HFF-Myc (cell line): ENCODE results near the gene CIT.

Experiments
- DNase-seq: peaks from one replicate; pipeline ENCODE4 v3.0.0-alpha.2; 2011; ENCODE audit warnings: low read depth; ENCODE audit errors: extremely low read depth
- H3K4me3 ChIP-seq: replicated peaks from 2 replicates; pipeline ENCODE4 v1.5.1; 2011; ENCODE audit warnings: low read depth, mild to moderate bottlenecking, control low read depth, low read length
- TF ChIP-seq, protein P1 (sequence below): IDR thresholded peaks from 2 replicates; pipeline ENCODE4 v1.5.1; 2012; ENCODE audit warnings: mild to moderate bottlenecking, low read depth, low read length, control low read depth; ENCODE audit errors: missing control alignments

Gene CIT

DNA sequence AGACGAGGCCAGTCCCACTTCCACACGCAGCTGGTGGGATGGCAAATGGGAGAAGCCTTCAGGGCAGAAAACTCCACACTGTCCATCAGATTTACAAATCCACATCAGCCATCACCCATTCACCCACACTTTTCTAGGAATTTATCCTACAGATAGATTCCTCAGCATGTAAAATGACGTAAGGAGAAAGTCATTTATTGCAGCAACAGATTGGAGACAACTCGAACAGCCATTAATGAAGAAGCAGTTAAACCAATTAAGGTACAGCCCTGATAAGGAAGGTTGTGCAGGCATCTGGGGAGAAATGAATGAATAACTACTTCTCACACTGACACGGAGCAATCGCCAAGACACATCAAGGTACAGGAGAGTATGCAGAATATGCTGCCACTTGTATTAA lies 183.0 kb downstream of the CIT start:
- DNase-seq, result no peak
- TF ChIP-seq, protein P1, sequence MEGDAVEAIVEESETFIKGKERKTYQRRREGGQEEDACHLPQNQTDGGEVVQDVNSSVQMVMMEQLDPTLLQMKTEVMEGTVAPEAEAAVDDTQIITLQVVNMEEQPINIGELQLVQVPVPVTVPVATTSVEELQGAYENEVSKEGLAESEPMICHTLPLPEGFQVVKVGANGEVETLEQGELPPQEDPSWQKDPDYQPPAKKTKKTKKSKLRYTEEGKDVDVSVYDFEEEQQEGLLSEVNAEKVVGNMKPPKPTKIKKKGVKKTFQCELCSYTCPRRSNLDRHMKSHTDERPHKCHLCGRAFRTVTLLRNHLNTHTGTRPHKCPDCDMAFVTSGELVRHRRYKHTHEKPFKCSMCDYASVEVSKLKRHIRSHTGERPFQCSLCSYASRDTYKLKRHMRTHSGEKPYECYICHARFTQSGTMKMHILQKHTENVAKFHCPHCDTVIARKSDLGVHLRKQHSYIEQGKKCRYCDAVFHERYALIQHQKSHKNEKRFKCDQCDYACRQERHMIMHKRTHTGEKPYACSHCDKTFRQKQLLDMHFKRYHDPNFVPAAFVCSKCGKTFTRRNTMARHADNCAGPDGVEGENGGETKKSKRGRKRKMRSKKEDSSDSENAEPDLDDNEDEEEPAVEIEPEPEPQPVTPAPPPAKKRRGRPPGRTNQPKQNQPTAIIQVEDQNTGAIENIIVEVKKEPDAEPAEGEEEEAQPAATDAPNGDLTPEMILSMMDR, result no peak
- H3K4me3 ChIP-seq, result no peak overlapping the region

DNA sequence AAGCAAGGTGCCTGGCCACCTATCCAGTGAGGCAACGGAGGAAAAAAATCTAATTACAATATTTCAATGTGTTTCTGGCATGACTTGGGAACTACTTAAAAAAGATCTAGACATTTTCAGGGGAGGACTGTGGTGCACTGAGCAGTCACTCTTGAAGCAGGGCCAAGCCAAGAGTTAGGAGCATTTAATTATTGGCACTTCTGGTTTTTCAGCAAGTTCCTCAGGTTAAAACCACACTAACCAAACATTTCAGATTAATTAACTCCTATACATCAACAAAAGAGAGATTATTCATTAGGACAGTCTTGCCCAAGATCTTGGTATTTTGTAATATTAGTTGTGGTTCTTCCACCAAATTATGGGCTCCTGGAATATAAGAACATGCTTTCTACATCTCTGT lies 183.6 kb downstream of the CIT start:
- TF ChIP-seq, protein P1, result no peak
- DNase-seq, result no peak
- no peak overlapping the region for H3K4me3 ChIP-seq

DNA sequence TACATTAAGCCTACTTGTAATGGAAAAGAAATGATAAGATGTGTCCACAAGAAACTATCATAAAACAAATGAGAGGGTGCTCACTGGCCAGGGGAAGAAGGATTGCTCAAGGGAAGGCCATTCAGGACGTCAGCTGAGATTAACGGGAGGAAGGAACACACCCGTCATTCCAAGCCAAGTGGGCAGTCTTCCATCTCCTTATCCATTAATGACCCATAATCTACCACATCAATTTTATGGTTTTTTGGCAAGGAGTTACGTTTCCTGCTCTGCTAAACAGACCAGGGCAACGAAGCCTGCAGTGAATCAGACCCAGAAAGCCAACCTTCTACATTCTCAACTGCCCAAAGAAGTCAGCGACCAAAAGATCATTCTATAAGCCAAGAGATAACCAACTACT lies 184.1 kb downstream of the CIT start:
- peak; percentile 88 for DNase-seq
- TF ChIP-seq, protein P1, result no peak
- H3K4me3 ChIP-seq, result no peak overlapping the region

DNA sequence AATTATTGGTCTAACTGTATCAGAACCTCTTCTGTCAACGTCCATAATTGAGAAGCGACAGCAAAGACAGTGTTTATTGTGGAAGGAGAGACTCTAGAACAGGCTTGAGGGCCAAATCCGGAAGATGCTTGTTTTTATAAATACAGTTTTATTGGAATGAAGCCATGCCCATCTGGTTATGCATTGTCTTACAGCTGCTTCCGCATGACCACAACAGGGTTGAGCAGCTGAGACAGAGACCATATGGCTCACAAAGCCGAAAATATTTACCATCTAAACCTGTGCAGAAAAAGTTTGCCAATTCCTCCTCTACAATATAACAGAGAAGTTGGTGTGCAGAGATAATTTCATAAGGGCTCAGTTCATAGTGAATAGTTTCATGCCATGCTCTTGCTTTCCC lies 184.7 kb downstream of the CIT start:
- TF ChIP-seq, protein P1, result no peak
- no peak overlapping the region for H3K4me3 ChIP-seq
- DNase-seq, result peak; percentile 52

DNA sequence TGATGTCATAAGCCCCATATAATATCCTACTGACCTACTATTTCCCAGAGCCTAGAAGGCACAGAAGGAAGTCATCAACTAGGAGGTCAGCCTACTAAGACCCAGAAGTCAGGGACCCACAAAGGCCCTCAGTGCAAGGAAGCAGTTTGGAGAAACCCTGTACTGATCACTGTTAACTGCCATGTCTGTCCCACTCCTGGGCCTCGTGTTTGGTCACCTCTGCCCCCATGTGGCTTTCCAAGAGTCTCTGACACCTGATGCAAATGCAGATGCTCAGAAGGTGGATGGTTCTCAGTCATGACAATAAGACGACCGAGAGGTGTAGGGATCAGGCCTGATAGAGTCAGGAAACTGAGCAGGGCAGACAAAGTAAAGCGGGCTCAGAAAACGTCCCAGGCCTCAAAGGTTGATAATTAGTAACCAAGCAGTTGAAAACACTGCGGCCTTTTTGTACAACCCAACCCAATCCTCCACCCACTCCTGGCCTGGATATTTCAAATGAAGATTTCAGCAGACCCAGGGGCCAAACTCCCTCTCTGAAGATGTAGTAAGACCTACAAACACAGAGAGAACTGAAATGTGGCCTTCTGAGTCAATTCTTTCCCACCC lies 185.8 kb downstream of the CIT start:
- TF ChIP-seq, protein P1, result no peak
- H3K4me3 ChIP-seq, result no peak overlapping the region
- DNase-seq, result no peak

DNA sequence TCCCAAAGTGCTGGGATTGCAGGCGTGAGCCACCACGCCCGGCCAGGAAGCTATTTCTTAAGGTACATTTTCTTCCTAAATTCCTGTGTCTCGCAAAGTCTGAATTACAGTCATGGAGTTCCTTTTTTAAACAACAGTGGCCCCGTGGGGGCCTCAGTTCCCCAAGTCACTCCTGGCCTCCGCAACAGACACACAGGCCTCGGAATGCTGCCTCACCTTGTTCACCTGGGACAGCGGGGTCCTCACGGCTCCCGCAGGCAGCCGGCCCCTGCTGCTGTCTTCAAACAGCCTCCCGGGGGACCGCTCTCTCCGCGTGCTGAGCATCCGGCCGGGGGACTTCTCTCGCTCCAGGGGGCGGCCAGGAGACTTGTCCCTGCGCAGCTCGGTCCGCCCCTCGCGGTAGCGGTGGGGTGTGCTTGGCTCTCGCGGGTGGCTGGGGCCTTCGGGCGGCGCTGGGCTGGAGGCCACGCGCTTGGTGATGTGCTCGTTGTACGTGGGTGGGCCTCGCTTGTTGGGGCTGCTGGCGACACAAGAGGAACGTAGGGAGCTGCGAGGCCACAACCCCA lies 187.1 kb downstream of the CIT start:
- H3K4me3 ChIP-seq, result no peak overlapping the region
- DNase-seq, result no peak
- TF ChIP-seq, protein P1, result no peak

DNA sequence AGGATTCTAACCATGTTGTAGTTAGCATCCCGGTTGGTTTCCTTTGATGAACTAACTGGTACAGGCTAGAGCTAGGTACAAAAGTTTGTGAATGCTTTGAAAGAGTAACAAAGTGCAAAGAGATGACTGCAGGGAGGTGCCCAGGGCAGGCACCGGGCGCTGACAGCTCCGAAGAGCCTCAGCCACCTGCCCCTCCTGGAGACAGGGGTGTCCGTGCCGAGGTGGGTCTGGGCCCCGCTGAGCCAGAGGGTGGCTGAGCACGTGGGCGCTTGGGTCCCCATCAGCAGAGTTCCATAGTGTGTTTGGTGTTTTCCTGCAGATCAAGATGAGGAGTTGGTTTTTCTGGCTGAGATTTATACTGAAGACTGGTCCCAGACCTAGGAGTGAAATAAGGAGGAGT lies 189.2 kb downstream of the CIT start:
- H3K4me3 ChIP-seq, result no peak overlapping the region
- DNase-seq, result no peak
- TF ChIP-seq, protein P1, result no peak
